ENCODE measurements around the gene FADS1.
A peak's percentile ranks its signal among the peaks of the same experiment; 100 is the strongest.

The FADS1 gene

DNA sequence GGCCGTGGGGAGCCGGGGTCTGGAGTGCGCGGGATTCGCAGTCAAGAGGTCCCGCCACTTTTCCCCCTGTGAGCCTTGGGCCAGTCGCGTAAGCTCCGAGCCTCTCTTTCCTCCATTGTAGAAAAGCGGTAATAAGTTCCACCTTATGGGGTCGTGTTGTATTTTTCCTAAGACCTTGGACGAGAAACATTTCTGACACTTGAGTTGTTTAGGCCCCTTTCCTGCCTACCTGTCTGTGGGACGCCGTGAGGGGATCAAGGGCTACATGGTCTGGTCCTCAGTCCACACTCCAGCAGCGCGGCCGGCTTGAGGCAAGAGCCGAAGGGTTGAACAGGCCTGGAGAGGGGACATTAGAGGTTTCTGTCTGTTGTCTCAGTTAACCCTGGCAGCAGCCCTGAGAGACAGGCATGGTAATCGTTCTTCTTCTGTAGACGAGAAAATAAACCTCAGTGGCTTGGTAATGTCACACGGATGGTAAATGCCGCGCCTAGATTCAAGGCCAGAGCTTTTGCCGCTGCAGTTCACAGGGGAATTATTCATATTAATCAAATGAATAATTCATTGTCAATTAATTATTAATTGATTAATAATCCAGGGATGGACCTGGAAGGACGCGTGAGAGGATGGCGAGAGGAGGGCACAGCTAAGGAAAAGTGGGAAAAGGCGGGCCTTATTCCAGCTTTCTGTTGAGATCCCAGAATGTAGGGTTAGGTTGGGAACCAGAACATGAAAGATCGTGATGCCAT, 23.5 kb downstream of the FADS1 start:
- Histone ChIP-seq H3K9me3 (ENCODE audit: control insufficient read depth in 2 of 2, low read length in 2 of 2) (no peaks in the 10 kb centered on the region), H3K27ac (ENCODE audit: low read length) (peak overlapping the region; percentile 95), H3K36me3 (ENCODE audit: control insufficient read depth in 2 of 2, insufficient read depth in 2 of 2, low read length in 2 of 2) (peaks cover 19 to 27% of the 10 kb centered on the region in 2 donors), H3K9ac (ENCODE audit: low read length in 2 of 2) (peak overlapping the region; percentile 99), H3K4me3 (ENCODE audit: low read length in 2 of 2) (peak overlapping the region; percentile 94 to 98), H3K4me1 (ENCODE audit: control insufficient read depth, insufficient read depth, low read length) (peaks cover 18% of the 10 kb centered on the region), H3K27me3 (ENCODE audit: control insufficient read depth in 1 of 2, insufficient read depth in 2 of 2, low read length in 2 of 2) (no peaks in the 10 kb centered on the region)

DNA sequence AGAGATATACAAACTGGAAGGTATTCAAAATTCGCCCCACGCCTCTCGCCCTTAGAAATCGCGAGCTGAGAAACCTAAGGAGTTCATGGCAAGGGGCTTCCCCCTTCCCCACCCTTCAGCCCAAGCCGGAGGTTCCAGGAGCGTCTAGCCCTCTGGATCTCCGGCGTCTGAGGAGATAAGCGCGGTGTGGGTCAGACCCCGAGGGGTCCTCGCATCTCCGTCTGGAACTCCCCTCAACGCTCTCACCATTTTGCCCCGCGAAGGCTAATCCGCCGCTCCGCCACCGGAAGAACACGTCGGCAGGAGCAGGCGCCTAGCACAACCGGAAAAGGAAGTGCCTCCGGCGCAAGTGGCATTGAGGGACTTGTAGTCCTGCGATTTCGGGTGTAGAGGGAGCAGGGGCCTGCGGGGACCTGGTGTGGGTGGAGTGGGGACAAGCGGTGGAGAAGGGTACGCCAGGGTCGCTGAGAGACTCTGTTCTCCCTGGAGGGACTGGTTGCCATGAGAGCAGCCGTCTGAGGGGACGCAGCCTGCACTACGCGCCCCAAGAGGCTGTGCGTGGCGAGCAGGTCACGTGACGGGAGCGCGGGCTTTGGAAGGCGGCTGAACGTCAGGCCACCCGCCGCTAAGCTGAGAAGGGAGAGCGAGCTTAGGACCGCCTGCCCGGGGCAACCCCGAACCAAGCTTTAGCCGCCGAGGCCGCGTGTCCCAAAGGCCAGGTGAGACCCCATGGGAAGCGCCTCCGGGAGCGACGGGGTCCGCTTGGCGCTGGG, 24.3 kb downstream of the FADS1 start, which contains the start of the genes FEN1 and TMEM258:
Gene FEN1 (plus strand): TSS at position 602 of the 773 bp plus-strand sequence. CDS start 2,451 bp downstream, outside the sequence.
Gene TMEM258 (minus strand): TSS at position 290 of the 773 bp plus-strand sequence. CDS start 41 bp downstream, at position 249.
- H3K9me3 ChIP-seq (ENCODE audit: control insufficient read depth in 2 of 2, low read length in 2 of 2): no peaks in the 10 kb centered on the region
- peak within 1 kb of the TSS; percentile 94 to 98 for H3K4me3 ChIP-seq (ENCODE audit: low read length in 2 of 2)
- peak within 1 kb of the TSS; percentile 95 for H3K27ac ChIP-seq (ENCODE audit: low read length)
- peaks cover 25 to 34% of the 10 kb centered on the region in 2 donors for H3K36me3 ChIP-seq (ENCODE audit: control insufficient read depth in 2 of 2, insufficient read depth in 2 of 2, low read length in 2 of 2)
- H3K4me1 ChIP-seq (ENCODE audit: control insufficient read depth, insufficient read depth, low read length): peaks cover 18% of the 10 kb centered on the region
- H3K27me3 ChIP-seq (ENCODE audit: control insufficient read depth in 1 of 2, insufficient read depth in 2 of 2, low read length in 2 of 2): no peaks in the 10 kb centered on the region
- peak within 1 kb of the TSS; percentile 99 for H3K9ac ChIP-seq (ENCODE audit: low read length in 2 of 2)

DNA sequence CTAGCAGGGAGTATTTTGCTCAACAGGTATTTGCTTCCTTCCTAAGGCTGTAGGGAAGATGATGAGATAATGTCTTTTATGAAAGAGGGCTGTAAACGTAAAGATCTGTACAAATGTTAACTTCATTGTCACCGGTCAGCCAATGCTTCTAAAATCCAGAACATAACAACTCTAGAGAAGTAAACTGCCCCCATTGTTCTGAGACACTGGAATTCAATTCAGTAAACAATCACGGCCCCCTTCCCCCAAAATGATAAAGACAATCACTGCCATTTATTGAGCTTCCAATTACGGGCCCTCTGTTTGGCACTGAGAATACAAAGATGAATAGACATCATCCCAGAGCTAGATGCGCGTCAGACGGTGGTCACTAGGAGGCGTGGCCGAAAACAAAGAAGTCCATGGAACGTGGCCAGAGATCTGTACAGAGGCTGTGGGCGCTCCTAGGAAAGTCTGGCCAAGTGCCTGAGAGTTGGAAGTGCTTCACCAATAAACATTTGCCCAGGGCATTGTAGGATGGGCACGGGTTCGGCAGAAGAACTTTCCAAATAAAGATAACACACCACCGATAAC, 25.0 kb downstream of the FADS1 start:
- H3K9ac ChIP-seq (ENCODE audit: low read length in 2 of 2): peak overlapping the region; percentile 99
- H3K9me3 ChIP-seq (ENCODE audit: control insufficient read depth in 2 of 2, low read length in 2 of 2): no peaks in the 10 kb centered on the region
- H3K27me3 ChIP-seq (ENCODE audit: control insufficient read depth in 1 of 2, insufficient read depth in 2 of 2, low read length in 2 of 2): no peaks in the 10 kb centered on the region
- H3K4me1 ChIP-seq (ENCODE audit: control insufficient read depth, insufficient read depth, low read length): peaks cover 18% of the 10 kb centered on the region
- peaks cover 31 to 41% of the 10 kb centered on the region in 2 donors for H3K36me3 ChIP-seq (ENCODE audit: control insufficient read depth in 2 of 2, insufficient read depth in 2 of 2, low read length in 2 of 2)
- peak overlapping the region; percentile 95 for H3K27ac ChIP-seq (ENCODE audit: low read length)
- peak overlapping the region; percentile 94 to 98 for H3K4me3 ChIP-seq (ENCODE audit: low read length in 2 of 2)

DNA sequence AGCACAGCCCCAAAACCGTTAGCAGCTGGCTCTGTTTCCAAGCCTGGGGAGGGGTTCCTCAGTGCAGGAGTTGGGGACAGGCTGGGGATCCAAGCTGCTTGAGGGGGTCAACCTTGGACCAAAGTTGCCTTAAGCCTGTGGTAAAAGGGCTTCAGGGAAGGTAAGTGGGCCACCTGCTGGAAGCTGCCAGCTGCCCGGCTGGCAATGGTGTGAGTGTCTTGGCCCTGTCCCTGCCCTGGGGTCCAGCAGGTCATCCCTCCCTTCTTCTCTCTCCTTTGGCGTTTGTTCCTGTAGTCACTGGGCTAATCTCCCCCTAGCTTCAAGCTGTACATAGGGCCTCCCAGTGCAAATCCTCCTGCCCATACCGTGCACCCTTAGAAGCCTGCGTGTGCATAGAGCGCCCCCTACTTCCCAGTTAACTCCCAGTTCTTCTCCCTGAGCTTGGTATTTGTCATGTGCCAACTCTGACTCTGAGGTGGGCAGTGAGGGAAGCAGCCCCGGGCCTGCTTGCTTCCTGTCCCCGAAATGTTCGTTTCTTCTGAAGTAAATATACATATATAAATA, 28.8 kb downstream of the FADS1 start:
- peaks cover 44 to 49% of the 10 kb centered on the region in 2 donors for H3K36me3 ChIP-seq (ENCODE audit: control insufficient read depth in 2 of 2, insufficient read depth in 2 of 2, low read length in 2 of 2)
- H3K9me3 ChIP-seq (ENCODE audit: control insufficient read depth in 2 of 2, low read length in 2 of 2): no peaks in the 10 kb centered on the region
- peaks cover 12% of the 10 kb centered on the region for H3K4me1 ChIP-seq (ENCODE audit: control insufficient read depth, insufficient read depth, low read length)
- H3K9ac ChIP-seq (ENCODE audit: low read length in 2 of 2): no peak overlapping the region
- no peaks in the 10 kb centered on the region for H3K27me3 ChIP-seq (ENCODE audit: control insufficient read depth in 1 of 2, insufficient read depth in 2 of 2, low read length in 2 of 2)
- no peak overlapping the region for H3K27ac ChIP-seq (ENCODE audit: low read length)
- H3K4me3 ChIP-seq (ENCODE audit: low read length in 2 of 2): no peak overlapping the region

DNA sequence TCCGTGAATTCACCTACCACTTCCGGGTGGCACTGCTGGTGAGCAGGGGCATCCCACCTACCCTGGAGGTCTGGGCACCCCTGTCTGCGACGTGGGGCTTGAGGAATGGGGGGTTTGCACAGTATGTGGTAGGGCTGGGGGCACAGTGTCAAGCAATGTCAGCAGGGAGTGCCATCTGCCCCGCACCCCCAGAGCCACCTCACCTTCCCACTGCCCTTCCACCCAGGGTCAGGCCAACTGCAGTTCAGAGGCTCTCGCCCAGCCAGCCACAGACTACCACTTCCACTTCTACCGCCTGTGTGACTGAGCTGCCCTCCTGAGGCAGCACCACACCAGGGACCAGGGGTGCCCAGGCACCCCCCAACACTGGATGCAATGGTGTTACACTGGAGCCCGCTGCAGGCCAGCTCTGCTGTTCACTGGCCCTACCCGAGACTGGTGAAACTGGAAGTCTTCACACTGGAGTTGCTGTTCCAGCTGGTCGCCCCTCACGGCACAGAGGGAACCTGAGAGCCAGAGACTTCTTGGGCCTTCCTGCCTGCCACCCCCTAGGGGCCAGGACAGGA, 30.9 kb downstream of the FADS1 start:
- H3K9me3 ChIP-seq (ENCODE audit: control insufficient read depth in 2 of 2, low read length in 2 of 2): no peaks in the 10 kb centered on the region
- H3K4me3 ChIP-seq (ENCODE audit: low read length in 2 of 2): no peak overlapping the region
- H3K9ac ChIP-seq (ENCODE audit: low read length in 2 of 2): no peak overlapping the region
- H3K27ac ChIP-seq (ENCODE audit: low read length): no peak overlapping the region
- H3K27me3 ChIP-seq (ENCODE audit: control insufficient read depth in 1 of 2, insufficient read depth in 2 of 2, low read length in 2 of 2): no peaks in the 10 kb centered on the region
- H3K4me1 ChIP-seq (ENCODE audit: control insufficient read depth, insufficient read depth, low read length): no peaks in the 10 kb centered on the region
- peaks cover 44 to 52% of the 10 kb centered on the region in 2 donors for H3K36me3 ChIP-seq (ENCODE audit: control insufficient read depth in 2 of 2, insufficient read depth in 2 of 2, low read length in 2 of 2)

DNA sequence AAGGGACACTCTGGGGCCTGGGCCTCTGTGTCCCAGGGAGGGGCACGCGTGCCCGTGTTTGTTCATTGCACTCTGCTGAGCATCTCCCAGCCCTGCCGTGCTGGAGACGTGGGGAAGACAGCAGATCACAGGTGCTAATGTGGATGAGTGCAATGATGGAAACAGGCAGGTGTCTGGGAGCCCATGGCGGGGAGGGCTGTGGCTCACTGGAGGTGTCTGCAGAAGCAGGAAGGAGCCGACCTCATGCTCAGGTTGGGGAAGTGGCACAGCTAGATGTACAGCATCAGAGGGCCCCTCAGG, 32.3 kb downstream of the FADS1 start:
- H3K9ac ChIP-seq (ENCODE audit: low read length in 2 of 2): no peak overlapping the region
- H3K4me1 ChIP-seq (ENCODE audit: control insufficient read depth, insufficient read depth, low read length): no peaks in the 10 kb centered on the region
- H3K36me3 ChIP-seq (ENCODE audit: control insufficient read depth in 2 of 2, insufficient read depth in 2 of 2, low read length in 2 of 2): peaks cover 34 to 42% of the 10 kb centered on the region in 2 donors
- H3K9me3 ChIP-seq (ENCODE audit: control insufficient read depth in 2 of 2, low read length in 2 of 2): no peaks in the 10 kb centered on the region
- H3K27me3 ChIP-seq (ENCODE audit: control insufficient read depth in 1 of 2, insufficient read depth in 2 of 2, low read length in 2 of 2): no peaks in the 10 kb centered on the region
- H3K27ac ChIP-seq (ENCODE audit: low read length): no peak overlapping the region
- no peak overlapping the region for H3K4me3 ChIP-seq (ENCODE audit: low read length in 2 of 2)

DNA sequence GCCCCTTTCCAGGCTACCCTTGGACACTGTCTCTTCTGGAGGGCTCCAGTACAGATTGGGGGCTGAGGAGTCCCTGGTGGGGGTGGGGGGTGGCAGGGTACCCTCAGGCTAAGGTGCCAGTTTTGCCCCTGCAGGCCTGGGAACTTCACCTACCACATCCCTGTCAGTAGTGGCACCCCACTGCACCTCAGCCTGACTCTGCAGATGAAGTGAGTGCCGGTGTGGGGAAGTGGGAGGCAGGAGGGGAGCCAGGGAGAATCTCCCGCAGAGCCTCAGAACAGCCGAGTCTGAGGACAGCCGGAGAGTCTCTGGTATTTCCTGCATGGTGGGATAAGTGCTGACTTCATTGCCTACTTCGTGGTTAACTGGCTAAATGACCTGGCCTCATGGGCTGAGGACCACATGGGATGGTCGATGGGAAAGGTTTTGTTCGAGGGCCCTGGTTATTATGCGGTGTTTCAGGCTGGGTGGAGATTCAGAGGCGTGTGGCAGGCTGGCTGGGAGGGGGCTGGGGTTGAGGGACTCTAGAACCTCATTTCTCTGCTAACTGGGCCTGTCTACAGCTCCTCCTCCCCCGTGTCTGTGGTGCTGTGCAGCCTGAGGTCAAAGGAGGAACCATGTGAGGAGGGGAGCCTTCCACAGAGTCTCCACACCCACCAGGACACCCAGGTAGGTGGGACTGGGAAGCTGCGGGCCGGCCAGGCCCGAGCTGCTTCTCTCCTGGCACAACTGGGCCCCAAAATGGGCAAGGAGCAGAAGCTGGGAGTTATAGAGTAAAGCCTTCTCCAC, 32.9 kb downstream of the FADS1 start:
- Histone ChIP-seq H3K9ac (ENCODE audit: low read length in 2 of 2) (no peak overlapping the region), H3K4me1 (ENCODE audit: control insufficient read depth, insufficient read depth, low read length) (no peaks in the 10 kb centered on the region), H3K27ac (ENCODE audit: low read length) (no peak overlapping the region), H3K36me3 (ENCODE audit: control insufficient read depth in 2 of 2, insufficient read depth in 2 of 2, low read length in 2 of 2) (peaks cover 29 to 37% of the 10 kb centered on the region in 2 donors), H3K27me3 (ENCODE audit: control insufficient read depth in 1 of 2, insufficient read depth in 2 of 2, low read length in 2 of 2) (no peaks in the 10 kb centered on the region), H3K4me3 (ENCODE audit: low read length in 2 of 2) (no peak overlapping the region), H3K9me3 (ENCODE audit: control insufficient read depth in 2 of 2, low read length in 2 of 2) (no peaks in the 10 kb centered on the region)

DNA sequence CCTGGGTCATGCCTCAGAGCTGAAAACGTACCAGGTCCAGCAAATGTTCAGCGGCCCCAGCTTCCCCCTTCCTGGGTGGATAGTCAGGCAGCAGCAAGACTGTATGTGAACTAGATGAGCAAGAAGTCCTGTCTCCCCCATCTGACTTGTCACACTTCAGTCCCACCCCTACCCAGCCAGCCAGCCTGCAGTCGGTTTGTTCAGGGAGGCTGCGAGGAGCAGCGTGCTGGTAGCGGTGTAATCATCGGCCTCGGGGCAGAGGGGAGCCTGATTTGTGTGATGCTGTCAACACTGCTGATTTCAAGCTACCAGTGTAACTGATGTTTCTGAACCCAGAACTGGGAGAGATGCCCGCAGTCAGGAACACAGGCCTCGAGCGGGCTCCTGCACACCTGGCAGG, 34.0 kb downstream of the FADS1 start:
- Histone ChIP-seq H3K27me3 (ENCODE audit: control insufficient read depth in 1 of 2, insufficient read depth in 2 of 2, low read length in 2 of 2) (no peaks in the 10 kb centered on the region), H3K9ac (ENCODE audit: low read length in 2 of 2) (no peak overlapping the region), H3K9me3 (ENCODE audit: control insufficient read depth in 2 of 2, low read length in 2 of 2) (no peaks in the 10 kb centered on the region), H3K36me3 (ENCODE audit: control insufficient read depth in 2 of 2, insufficient read depth in 2 of 2, low read length in 2 of 2) (peaks cover 22 to 27% of the 10 kb centered on the region in 2 donors), H3K4me1 (ENCODE audit: control insufficient read depth, insufficient read depth, low read length) (no peaks in the 10 kb centered on the region), H3K4me3 (ENCODE audit: low read length in 2 of 2) (no peak overlapping the region), H3K27ac (ENCODE audit: low read length) (no peak overlapping the region)

DNA sequence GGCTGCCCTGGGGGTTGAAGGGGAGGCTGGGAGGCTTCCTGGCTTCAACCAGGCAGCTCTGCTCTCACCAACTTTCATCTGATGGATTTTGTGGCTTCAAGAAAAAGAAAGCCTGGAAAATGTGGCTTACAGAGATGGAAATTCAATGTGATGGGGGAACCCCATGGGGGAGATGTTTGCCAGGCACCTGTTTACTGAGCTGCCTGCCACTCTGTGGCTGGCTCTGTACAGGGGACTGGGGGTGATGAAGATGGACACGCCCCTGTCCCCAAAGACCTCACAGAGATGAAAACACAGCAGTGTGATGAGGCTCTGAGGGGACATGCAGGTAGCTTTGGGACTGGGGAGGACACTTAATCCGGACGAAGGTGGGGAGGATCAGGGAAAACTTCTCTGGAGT, 34.5 kb downstream of the FADS1 start:
- H3K4me1 ChIP-seq (ENCODE audit: control insufficient read depth, insufficient read depth, low read length): no peaks in the 10 kb centered on the region
- H3K9me3 ChIP-seq (ENCODE audit: control insufficient read depth in 2 of 2, low read length in 2 of 2): no peaks in the 10 kb centered on the region
- no peak overlapping the region for H3K27ac ChIP-seq (ENCODE audit: low read length)
- H3K9ac ChIP-seq (ENCODE audit: low read length in 2 of 2): no peak overlapping the region
- H3K36me3 ChIP-seq (ENCODE audit: control insufficient read depth in 2 of 2, insufficient read depth in 2 of 2, low read length in 2 of 2): peaks cover 17 to 22% of the 10 kb centered on the region in 2 donors
- no peak overlapping the region for H3K4me3 ChIP-seq (ENCODE audit: low read length in 2 of 2)
- H3K27me3 ChIP-seq (ENCODE audit: control insufficient read depth in 1 of 2, insufficient read depth in 2 of 2, low read length in 2 of 2): no peaks in the 10 kb centered on the region

DNA sequence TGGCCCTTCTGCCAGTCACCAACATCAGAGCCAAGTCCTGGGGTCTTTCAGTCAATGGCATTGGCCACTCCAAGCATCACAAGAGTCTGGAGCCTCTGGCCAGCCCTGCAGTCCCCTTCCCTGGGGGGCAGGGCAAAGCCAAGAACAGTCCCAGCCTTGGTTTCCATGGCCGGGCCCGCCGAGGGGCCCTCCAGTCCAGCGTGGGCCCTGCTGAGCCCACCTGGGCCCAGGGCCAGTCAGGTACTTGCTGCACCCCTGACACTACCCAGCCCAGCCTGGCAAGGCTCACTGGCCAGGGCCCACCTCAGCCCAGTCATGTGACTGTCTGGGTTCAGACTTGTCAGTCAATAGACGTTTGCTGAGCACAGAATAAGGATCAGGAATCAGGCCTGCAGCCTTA, 35.2 kb downstream of the FADS1 start:
- H3K27me3 ChIP-seq (ENCODE audit: control insufficient read depth in 1 of 2, insufficient read depth in 2 of 2, low read length in 2 of 2): no peaks in the 10 kb centered on the region
- no peak overlapping the region for H3K27ac ChIP-seq (ENCODE audit: low read length)
- peaks cover 10 to 14% of the 10 kb centered on the region in 2 donors for H3K36me3 ChIP-seq (ENCODE audit: control insufficient read depth in 2 of 2, insufficient read depth in 2 of 2, low read length in 2 of 2)

More for the DNA sequence above, 35.2 kb downstream of the FADS1 start:
- H3K9me3 ChIP-seq (ENCODE audit: control insufficient read depth in 2 of 2, low read length in 2 of 2): no peaks in the 10 kb centered on the region
- peaks cover 2% of the 10 kb centered on the region for H3K4me1 ChIP-seq (ENCODE audit: control insufficient read depth, insufficient read depth, low read length)
- H3K9ac ChIP-seq (ENCODE audit: low read length in 2 of 2): no peak overlapping the region
- H3K4me3 ChIP-seq (ENCODE audit: low read length in 2 of 2): no peak overlapping the region
